Heart left ventricle (tissue), 16 donors: Measurements from ENCODE around the gene UBE3B. TPM values are rescaled to one million over a fixed set of nuclear protein-coding genes. Genes with fewer than 3 reads are reported as not detected.

Source experiments
- ATAC-seq, 4 donors: fragments of 200-7000 bp; cut with Tn5 transposase; one replicate each; pipeline ENCODE4 v1.9.1; 2020 to 2022; ENCODE audit warnings: moderate library complexity in 4 of 4, mild to moderate bottlenecking in 3 of 4, moderate number of reproducible peaks in 1 of 4
- DNase-seq, 5 donors: peaks; one replicate each; pipeline ENCODE4 v3.0.0-alpha.2; 2020
- H3K27ac ChIP-seq, 12 donors: fragments of 200-600 bp; sonication (generic) in 4 of 12; one replicate each; pipeline versions ENCODE4 v1.5.0 to v1.8.0; 2016 to 2022; ENCODE audit warnings: mild to moderate bottlenecking in 2 of 12
- H3K27me3 ChIP-seq, 9 donors: fragments of 200-600 bp; sonication (generic) in 2 of 9; one replicate each; pipeline versions ENCODE4 v1.5.1 to v1.8.0; 2016 to 2022; ENCODE audit warnings: mild to moderate bottlenecking in 3 of 9
- H3K36me3 ChIP-seq, 9 donors: fragments of 200-600 bp; sonication (generic) in 2 of 9; one replicate each; pipeline versions ENCODE4 v1.5.0 to v1.8.0; 2018 to 2022; ENCODE audit warnings: mild to moderate bottlenecking in 2 of 9
- H3K4me1 ChIP-seq, 12 donors: fragments of 200-600 bp; sonication (generic) in 4 of 12; one replicate each; pipeline versions ENCODE4 v1.5.0 to v1.8.0; 2016 to 2022; ENCODE audit warnings: mild to moderate bottlenecking in 3 of 12
- H3K4me3 ChIP-seq, 12 donors: fragments of 200-600 bp; sonication (generic) in 4 of 12; one replicate each; pipeline versions ENCODE4 v1.5.0 to v1.8.0; 2017 to 2022; ENCODE audit warnings: mild to moderate bottlenecking in 9 of 12, moderate library complexity in 4 of 12
- H3K9me3 ChIP-seq, 12 donors: fragments of 200-600 bp; sonication (generic) in 4 of 12; one replicate each; pipeline versions ENCODE4 v1.5.0 to v1.8.0; 2016 to 2022; ENCODE audit warnings: mild to moderate bottlenecking in 1 of 12
- POLR2A ChIP-seq, 2 donors: fragments of 450-650 bp; IDR thresholded peaks; one replicate each; pipeline ENCODE4 v1.6.1; 2017; ENCODE audit warnings: antibody characterized with exemption in 2 of 2, mild to moderate bottlenecking in 2 of 2, moderate library complexity in 2 of 2
- WGBS, 4 donors: extraction: QIAGEN DNeasy Blood & Tissue Kit in 2 of 4; methylation state at CpG; one replicate each; pipeline versions ENCODE4 v1.1.5 to v1.1.7; 2013 to 2018; 5-methylcytosine and 5-hydroxymethylcytosine counted together
- intact Hi-C, 10 donors: fragments of 100-400 bp; cut with DNase I; formaldehyde crosslinking; loops; one replicate each; pipeline versions ENCODE4 v1.11.1 to v1.14.2; 2022
- polyA plus RNA-seq, 2 donors: library from polyadenylated mRNA; stranded (reverse); fragments of 200-250 nt; gene quantifications; one replicate each; pipeline ENCODE4 v1.2.3, GENCODE V29; 2013
- total RNA-seq, 9 donors: library from RNA; depleted of rRNA in 2 of 9; stranded (reverse); fragments of >200 nt in 2 of 9; fragmentation: NEBNext Ultra II Directional in 3 of 9; extraction: Animal tissue kit (Norgen Biotek cat#: 25700) in 3 of 9; gene quantifications; one replicate each; pipeline versions ENCODE4 v1.1.0 to v1.2.4, GENCODE V29; 2016 to 2023
- TF ChIP-seq, protein P1 (sequence below), 12 donors: fragments of 200-600 bp; sonication (generic) in 4 of 12; IDR thresholded peaks; one replicate each; pipeline versions ENCODE4 v1.5.0 to v1.8.0; 2018 to 2022; ENCODE audit warnings: antibody characterized with exemption in 12 of 12, mild to moderate bottlenecking in 5 of 12
- donor health status: ischemic (EF 13 %, LVEDD 7.1; RV severe dilation, severe dysfunction).
- donor health status: healthy with polysubstance abuse.
- donor health status: DM: no; HTN: yes; CAD: no.
- donor health status: DM: no; HTN: no; CAD: no.
- donor health status: ischemic (EF 25% LVEDD 6.9; RV normal size, moderate dysfunction).
- donor health status: ischemic (EF 25% LVEDD 5.7; RV mildly dilated, moderate dysfunction).
- donor health status: healthy.
- donor health status: DM: yes; HTN: yes; CAD: no.
- donor health status: ischemic (EF 35%, LVEDD 5.7; RV mildly dilated, moderate dysfunction).
- donor health status: nonischemic (EF 11% LVEDD 7.7; RV severe dilation, severe dysfunction).
- donor health status: DM: yes; HTN: yes; CAD: no.
- donor health status: PGD.
- donor health status: ischemic (EF 29% LVEDD 5.4; RV normal size, mild dysfunction).
- donor health status: nonischemic (EF 23%, LVEDD 6.1; RV moderate dilation, normal function).

Gene UBE3B
- total and polyA plus RNA-seq, 11 donors = 19.1 to 82.7 (median 50.6) TPM

DNA sequence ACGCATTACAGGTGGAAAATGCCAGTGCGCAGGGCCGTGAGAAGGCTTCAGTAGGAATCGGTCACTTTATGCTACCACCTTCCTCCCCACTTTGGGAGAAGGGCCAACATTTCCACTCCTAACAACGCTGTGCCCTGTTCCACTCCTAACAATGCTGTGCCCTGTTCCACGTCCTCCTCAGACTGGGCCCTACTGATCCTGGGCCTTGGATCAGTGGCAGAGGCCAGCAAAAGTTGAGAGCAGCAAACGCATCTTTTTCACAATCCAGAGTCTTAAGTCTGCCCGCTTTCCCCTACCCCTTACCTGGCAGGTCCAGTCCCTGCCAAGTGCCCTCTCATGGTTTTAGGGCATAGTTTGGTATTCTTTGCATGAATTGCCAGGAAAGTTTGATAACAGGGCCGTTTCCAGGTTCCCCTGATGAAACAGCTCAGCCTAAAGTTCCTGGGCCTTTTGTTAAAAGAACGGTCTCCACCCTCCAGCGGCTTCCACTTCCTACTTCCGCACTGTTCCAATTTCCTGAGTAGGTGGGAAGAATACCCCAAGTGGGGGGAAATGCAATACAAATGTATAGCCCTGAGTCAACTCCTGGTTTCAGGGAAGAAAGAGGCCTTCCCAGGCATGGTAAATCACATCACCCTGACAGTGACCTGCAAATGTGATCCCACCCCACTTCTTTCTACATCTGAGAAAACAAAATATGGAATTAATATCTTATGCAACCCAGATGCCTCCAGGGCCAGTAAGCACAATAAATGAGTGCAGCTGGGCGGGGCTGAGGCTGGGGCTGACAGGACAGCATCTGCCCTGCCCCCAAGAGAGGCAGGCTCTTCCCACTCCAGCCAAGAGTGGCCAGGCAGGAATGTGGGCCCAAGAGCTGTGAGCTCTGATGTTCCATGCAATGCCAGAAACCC, 15.3 kb upstream of the UBE3B start:
- Histone ChIP-seq H3K36me3 (peaks cover 0 to 55% (median 31%) of the 10 kb centered on the region in 9 donors), H3K27me3 (no peaks in the 10 kb centered on the region), H3K4me1 (peaks cover 54 to 99% (median 89%) of the 10 kb centered on the region in 12 donors), H3K9me3 (no peaks in the 10 kb centered on the region), H3K27ac (peak overlapping the region; percentile 89 to 100 (median 96)), H3K4me3 (peak overlapping the region in 5 of 12 donors; percentile 15 to 38 (median 29))
- TF ChIP-seq, protein P1, sequence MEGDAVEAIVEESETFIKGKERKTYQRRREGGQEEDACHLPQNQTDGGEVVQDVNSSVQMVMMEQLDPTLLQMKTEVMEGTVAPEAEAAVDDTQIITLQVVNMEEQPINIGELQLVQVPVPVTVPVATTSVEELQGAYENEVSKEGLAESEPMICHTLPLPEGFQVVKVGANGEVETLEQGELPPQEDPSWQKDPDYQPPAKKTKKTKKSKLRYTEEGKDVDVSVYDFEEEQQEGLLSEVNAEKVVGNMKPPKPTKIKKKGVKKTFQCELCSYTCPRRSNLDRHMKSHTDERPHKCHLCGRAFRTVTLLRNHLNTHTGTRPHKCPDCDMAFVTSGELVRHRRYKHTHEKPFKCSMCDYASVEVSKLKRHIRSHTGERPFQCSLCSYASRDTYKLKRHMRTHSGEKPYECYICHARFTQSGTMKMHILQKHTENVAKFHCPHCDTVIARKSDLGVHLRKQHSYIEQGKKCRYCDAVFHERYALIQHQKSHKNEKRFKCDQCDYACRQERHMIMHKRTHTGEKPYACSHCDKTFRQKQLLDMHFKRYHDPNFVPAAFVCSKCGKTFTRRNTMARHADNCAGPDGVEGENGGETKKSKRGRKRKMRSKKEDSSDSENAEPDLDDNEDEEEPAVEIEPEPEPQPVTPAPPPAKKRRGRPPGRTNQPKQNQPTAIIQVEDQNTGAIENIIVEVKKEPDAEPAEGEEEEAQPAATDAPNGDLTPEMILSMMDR (IDR thresholded peaks at IDR 0.05) = no peak
- TF ChIP-seq POLR2A (IDR thresholded peaks at IDR 0.05) = peak in 1 of 2 donors; percentile 28
- peak; percentile 87 to 93 (median 90) for ATAC-seq
- intact Hi-C loops = loop anchor here in 1 of 10 donors (1.0 kb wide), 1 partner anchor 15 kb away; the partner anchor contains the start of genes KCTD10 and UBE3B
- DNase-seq = peak; percentile 87 to 96 (median 91)
- WGBS, 4 donors = 49 to 59% (median 52%) methylated on average over 13 of the region's 13 CpGs

DNA sequence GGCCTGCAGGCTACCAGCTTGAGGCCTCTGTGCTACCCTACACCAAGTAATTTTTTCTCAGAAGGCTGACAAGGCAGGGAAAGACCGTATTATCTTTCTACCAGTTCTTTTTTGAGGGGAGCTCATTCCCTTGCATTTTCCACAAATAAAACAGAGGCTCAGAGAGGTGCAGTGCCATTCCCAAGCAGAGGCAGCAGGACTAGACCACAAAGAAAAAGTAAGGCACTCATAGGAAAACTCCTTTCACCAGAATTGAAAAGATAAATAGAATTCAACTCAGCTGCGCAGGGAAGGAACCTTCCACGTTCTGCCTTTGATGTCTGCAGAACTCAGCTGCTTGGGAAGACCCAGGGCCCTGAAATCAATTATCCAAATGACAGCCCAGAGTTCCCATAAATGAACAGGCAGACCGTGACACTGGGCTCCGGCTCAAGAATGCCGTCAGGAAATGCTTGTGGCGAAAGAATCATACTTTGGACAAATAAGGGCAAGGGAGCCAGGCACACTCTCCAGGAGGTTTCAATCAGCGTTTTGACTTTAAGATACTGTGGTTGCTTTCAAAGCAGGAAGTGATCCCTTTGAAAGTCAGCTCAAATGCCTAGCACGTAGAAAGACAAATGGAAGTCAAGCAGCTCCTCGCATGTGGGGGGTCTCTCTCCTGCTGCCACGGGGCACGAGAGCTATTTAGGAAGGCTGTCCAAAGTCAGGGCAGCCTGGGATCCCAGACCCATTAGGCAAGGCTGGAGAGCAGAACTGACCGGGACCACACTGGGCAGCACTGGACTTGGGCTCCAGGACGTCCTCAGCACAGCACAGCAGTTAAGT, 14.4 kb upstream of the UBE3B start:
- WGBS, 4 donors = 1 to 8% (median 4%) methylated on average over 14 of the region's 14 CpGs
- ATAC-seq = peak; percentile 72 to 85 (median 76)
- DNase-seq = peak; percentile 80 to 92 (median 86)
- Histone ChIP-seq H3K27ac (peak overlapping the region; percentile 89 to 100 (median 96)), H3K27me3 (no peaks in the 10 kb centered on the region), H3K4me1 (peaks cover 61 to 100% (median 96%) of the 10 kb centered on the region in 12 donors), H3K36me3 (peaks cover 0 to 54% (median 29%) of the 10 kb centered on the region in 9 donors), H3K4me3 (peak overlapping the region in 9 of 12 donors; percentile 8 to 38 (median 29)), H3K9me3 (no peaks in the 10 kb centered on the region)
- intact Hi-C loops = loop anchor here in 1 of 10 donors (1.0 kb wide), 1 partner anchor 14 kb away; the partner anchor contains the start of genes KCTD10 and UBE3B
- TF ChIP-seq POLR2A (IDR thresholded peaks at IDR 0.05) = no peak
- TF ChIP-seq, protein P1 (IDR thresholded peaks at IDR 0.05) = peak in 1 of 12 donors; percentile 4

DNA sequence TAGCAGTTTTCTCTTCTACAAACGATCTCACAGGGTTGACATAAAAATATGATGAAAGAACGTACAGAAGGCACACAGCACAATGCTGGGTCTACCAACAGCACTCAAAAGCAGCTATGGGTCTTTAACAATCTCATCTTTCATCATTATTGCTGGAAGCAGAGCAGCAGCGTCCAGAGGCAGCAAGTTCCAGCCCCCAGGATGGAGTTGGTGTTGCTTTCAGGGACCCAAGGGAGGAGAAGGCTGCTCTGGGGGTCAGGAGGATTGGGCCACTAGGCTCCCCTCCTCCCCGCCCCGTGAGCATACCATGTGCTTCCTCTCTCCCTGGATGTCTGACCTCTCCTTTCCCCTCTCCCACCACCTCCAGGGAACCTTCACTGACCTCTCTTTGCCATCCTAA, 13.7 kb upstream of the UBE3B start:
- H3K9me3 ChIP-seq = no peaks in the 10 kb centered on the region
- H3K27ac ChIP-seq = peak overlapping the region; percentile 89 to 100 (median 96)
- ATAC-seq (no peak), DNase-seq (no peak)
- intact Hi-C loops = no loop called here
- H3K36me3 ChIP-seq = peaks cover 0 to 57% (median 32%) of the 10 kb centered on the region in 9 donors
- 20 to 33% (median 27%) methylated on average over 5 of the region's 5 CpGs for WGBS, 4 donors
- no peak for TF ChIP-seq POLR2A (IDR thresholded peaks at IDR 0.05)
- TF ChIP-seq, protein P1 (IDR thresholded peaks at IDR 0.05) = no peak
- peaks cover 64 to 98% (median 94%) of the 10 kb centered on the region in 12 donors for H3K4me1 ChIP-seq
- no peaks in the 10 kb centered on the region for H3K27me3 ChIP-seq
- peak overlapping the region in 9 of 12 donors; percentile 8 to 38 (median 29) for H3K4me3 ChIP-seq
